Calu3 (cell line): ENCODE data around the gene ACP5. TPM values are rescaled to one million over a fixed set of nuclear protein-coding genes. Genes with fewer than 3 reads are reported as not detected.

Experiments
- BruUV-seq: library from RNA; stranded (reverse); fragments of 400-500 nt; replicated peaks from 2 replicates; lab custom pipeline; 2021; lab: Mats Ljungman, UMichigan
- CTCF ChIA-PET: fragments of 300-600 bp; sonication (Branson Sonifier 250); formaldehyde crosslinking; loops from one replicate; lab custom pipeline; 2022; ENCODE audit warnings: antibody characterized with exemption; lab: Charles Lee
- DNase-seq: peaks from one replicate; pipeline ENCODE4 v3.0.0; 2022
- H3K27ac Mint-ChIP-seq: one replicate; pipeline ENCODE4 v1.8.0; 2022; ENCODE audit warnings: mixed read lengths; ENCODE audit not compliant: unreplicated experiment
- H3K27me3 Mint-ChIP-seq: one replicate; pipeline ENCODE4 v1.8.0; 2022; ENCODE audit warnings: mixed read lengths; ENCODE audit not compliant: unreplicated experiment
- H3K36me3 Mint-ChIP-seq: one replicate; pipeline ENCODE4 v1.8.0; 2022; ENCODE audit warnings: mild to moderate bottlenecking, moderate library complexity, mixed read lengths; ENCODE audit not compliant: insufficient read depth, unreplicated experiment
- H3K4me1 Mint-ChIP-seq: one replicate; pipeline ENCODE4 v1.8.0; 2022; ENCODE audit warnings: mild to moderate bottlenecking, low read depth, mixed read lengths; ENCODE audit not compliant: unreplicated experiment
- H3K4me3 Mint-ChIP-seq: one replicate; pipeline ENCODE4 v1.8.0; 2022; ENCODE audit warnings: mild to moderate bottlenecking, low read depth, moderate library complexity, mixed read lengths; ENCODE audit not compliant: unreplicated experiment
- H3K9me3 Mint-ChIP-seq: one replicate; pipeline ENCODE4 v1.8.0; 2022; ENCODE audit warnings: low read depth, mixed read lengths; ENCODE audit not compliant: unreplicated experiment
- CTCF ChIP-seq: fragments of 200-600 bp; IDR thresholded peaks from one replicate; pipeline ENCODE4 v1.8.0; 2022; ENCODE audit warnings: antibody characterized with exemption; ENCODE audit not compliant: unreplicated experiment
- intact Hi-C: fragments of 100-400 bp; cut with micrococcal nuclease; formaldehyde crosslinking; loops from one replicate; pipeline ENCODE4 v1.10.0; 2022; ENCODE audit not compliant: unreplicated experiment
- total RNA-seq: library from RNA; stranded (reverse); gene quantifications from 2 replicates; pipeline ENCODE4 v1.2.3, GENCODE V29; 2022

The ACP5 gene
- total RNA-seq, 1 experiment from 2014 or later, result 0.94 TPM

GRCh38 chr19:11539495-11540365, 37.7 kb downstream of the ACP5 start:
- no TSS peak for BruUV-seq
- intact Hi-C loops, result no loop called here
- TF ChIP-seq CTCF, result no peak
- H3K9me3 Mint-ChIP-seq, result no peaks in the 10 kb centered on the region
- H3K4me1 Mint-ChIP-seq, result no peaks in the 10 kb centered on the region
- no peak for DNase-seq
- H3K4me3 Mint-ChIP-seq, result no peak overlapping the region
- H3K27ac Mint-ChIP-seq, result no peak overlapping the region
- peaks cover 42% of the 10 kb centered on the region for H3K27me3 Mint-ChIP-seq
- H3K36me3 Mint-ChIP-seq, result peaks cover 12% of the 10 kb centered on the region
- CTCF ChIA-PET, result no interaction called here

- CTCF ChIA-PET, result no interaction called here
- intact Hi-C loops, result no loop called here
- Mint-ChIP-seq H3K4me1 (no peaks in the 10 kb centered on the region), H3K27ac (no peak within 1 kb of the TSS), H3K4me3 (no peak within 1 kb of the TSS), H3K27me3 (peaks cover 29% of the 10 kb centered on the region), H3K9me3 (no peaks in the 10 kb centered on the region), H3K36me3 (peaks cover 15% of the 10 kb centered on the region)
- no peak for TF ChIP-seq CTCF
- DNase-seq, result no peak
- no TSS peak for BruUV-seq
These were observed 39.0 kb downstream of the ACP5 start, which contains the start of gene CNN1 for GRCh38 chr19:11538232-11539036. Gene CNN1, plus strand, starts transcription at chr19:11538851. Its CDS starts 77 bp downstream, at chr19:11538928.

- intact Hi-C loops, result no loop called here
- BruUV-seq, result no TSS peak
- CTCF ChIA-PET, result interaction anchor here (0.6 to 1.1 kb wide), 3 partner anchors 23 to 947 kb away, joined by 3 to 4 read pairs (median 3); partner anchors contain the start of gene ELOF1
These were observed 41.5 kb downstream of the ACP5 start for GRCh38 chr19:11535792-11536595.

More at GRCh38 chr19:11535792-11536595, 41.5 kb downstream of the ACP5 start:
- Mint-ChIP-seq H3K27me3 (peaks cover 27% of the 10 kb centered on the region), H3K27ac (peak overlapping the region; percentile 75), H3K36me3 (peaks cover 15% of the 10 kb centered on the region), H3K4me1 (peaks cover 8% of the 10 kb centered on the region), H3K4me3 (no peak overlapping the region), H3K9me3 (no peaks in the 10 kb centered on the region)
- DNase-seq, result peak; percentile 90
- TF ChIP-seq CTCF, result peak; percentile 49
